Loucy (cell line): ENCODE results near the gene MPHOSPH6.

Experiments used
- H2AFZ ChIP-seq: fragments of 200-600 bp; sonication (generic); 2 replicates; pipeline ENCODE4 v1.6.0; 2016; ENCODE audit warnings: antibody characterized with exemption, mild to moderate bottlenecking, low read length, moderate library complexity
- H3F3A ChIP-seq: fragments of 200-600 bp; 2 replicates; pipeline ENCODE4 v1.6.0; 2016; ENCODE audit warnings: antibody characterized with exemption, low read depth, mild to moderate bottlenecking
- H3K27me3 ChIP-seq: fragments of 200-600 bp; sonication (generic); 2 replicates; pipeline ENCODE4 v1.6.1; 2014; ENCODE audit warnings: low read length, mild to moderate bottlenecking; ENCODE audit not compliant: insufficient read depth, poor library complexity, severe bottlenecking
- H3K36me3 ChIP-seq: fragments of 200-600 bp; sonication (generic); 2 replicates; pipeline ENCODE4 v1.6.1; 2016; ENCODE audit warnings: low read length; ENCODE audit not compliant: insufficient read depth
- H3K4me1 ChIP-seq: fragments of 200-600 bp; sonication (generic); 2 replicates; pipeline ENCODE4 v1.5.1; 2014; ENCODE audit warnings: low read length, mild to moderate bottlenecking; ENCODE audit not compliant: insufficient read depth, poor library complexity, severe bottlenecking
- H3K4me2 ChIP-seq: fragments of 200-600 bp; sonication (generic); 2 replicates; pipeline ENCODE4 v1.6.0; 2014; ENCODE audit warnings: antibody characterized with exemption, low read length, low read depth, mild to moderate bottlenecking; ENCODE audit not compliant: poor library complexity, severe bottlenecking
- H3K4me3 ChIP-seq: fragments of 200-600 bp; sonication (generic); 2 replicates; pipeline ENCODE4 v1.5.1; 2014; ENCODE audit warnings: low read length, mild to moderate bottlenecking, mixed read lengths; ENCODE audit not compliant: poor library complexity, severe bottlenecking
- H3K79me2 ChIP-seq: fragments of 200-600 bp; sonication (generic); 2 replicates; pipeline ENCODE4 v1.6.1; 2014; ENCODE audit warnings: low read length; ENCODE audit not compliant: insufficient read depth
- H3K9ac ChIP-seq: fragments of 200-600 bp; sonication (generic); 2 replicates; pipeline ENCODE4 v1.6.0; 2014; ENCODE audit warnings: mild to moderate bottlenecking, low read depth, low read length, moderate library complexity; ENCODE audit not compliant: poor library complexity, severe bottlenecking
- H3K9me2 ChIP-seq: fragments of 200-600 bp; sonication (generic); replicated peaks from 2 replicates; pipeline ENCODE4 v1.6.1; 2016; ENCODE audit warnings: low read depth, low read length, mixed read lengths
- H3K9me3 ChIP-seq: fragments of 200-600 bp; sonication (generic); 2 replicates; pipeline ENCODE4 v1.6.1; 2014; ENCODE audit warnings: mild to moderate bottlenecking, antibody characterized with exemption, low read length, low read depth; ENCODE audit not compliant: insufficient read depth
- H4K20me1 ChIP-seq: fragments of 200-600 bp; sonication (generic); 2 replicates; pipeline ENCODE4 v1.6.0; 2014; ENCODE audit warnings: antibody characterized with exemption, low read length, mild to moderate bottlenecking; ENCODE audit not compliant: insufficient read depth, poor library complexity, severe bottlenecking
- EZH2phosphoT487 ChIP-seq: fragments of 200-600 bp; IDR thresholded peaks from 2 replicates; pipeline ENCODE4 v1.6.1; 2018; ENCODE audit warnings: antibody characterized with exemption, mild to moderate bottlenecking, moderate library complexity, borderline replicate concordance
- TF ChIP-seq, protein P1 (sequence below): fragments of 200-600 bp; sonication (generic); conservative IDR thresholded peaks from 2 replicates; pipeline ENCODE4 v1.5.1; 2014; ENCODE audit warnings: mild to moderate bottlenecking, antibody characterized with exemption, low read length

Gene MPHOSPH6

GRCh38 chr16:82167670-82168069 lies 2.4 kb downstream of the MPHOSPH6 start:
- Histone ChIP-seq H3K4me2 (peak overlapping the region; percentile 90), H3K79me2 (peaks cover 25% of the 10 kb centered on the region), H2AFZ (no peak overlapping the region), H3K4me1 (peaks cover 20% of the 10 kb centered on the region), H3F3A (no peaks in the 10 kb centered on the region), H3K9ac (no peak overlapping the region), H4K20me1 (no peaks in the 10 kb centered on the region), H3K9me2 (no peaks in the 10 kb centered on the region), H3K36me3 (peaks cover 14% of the 10 kb centered on the region; the same call in 1 of the 2 replicates), H3K27me3 (peaks cover 24% of the 10 kb centered on the region), H3K9me3 (no peaks in the 10 kb centered on the region), H3K4me3 (peak overlapping the region; percentile 17)
- TF ChIP-seq, protein P1, sequence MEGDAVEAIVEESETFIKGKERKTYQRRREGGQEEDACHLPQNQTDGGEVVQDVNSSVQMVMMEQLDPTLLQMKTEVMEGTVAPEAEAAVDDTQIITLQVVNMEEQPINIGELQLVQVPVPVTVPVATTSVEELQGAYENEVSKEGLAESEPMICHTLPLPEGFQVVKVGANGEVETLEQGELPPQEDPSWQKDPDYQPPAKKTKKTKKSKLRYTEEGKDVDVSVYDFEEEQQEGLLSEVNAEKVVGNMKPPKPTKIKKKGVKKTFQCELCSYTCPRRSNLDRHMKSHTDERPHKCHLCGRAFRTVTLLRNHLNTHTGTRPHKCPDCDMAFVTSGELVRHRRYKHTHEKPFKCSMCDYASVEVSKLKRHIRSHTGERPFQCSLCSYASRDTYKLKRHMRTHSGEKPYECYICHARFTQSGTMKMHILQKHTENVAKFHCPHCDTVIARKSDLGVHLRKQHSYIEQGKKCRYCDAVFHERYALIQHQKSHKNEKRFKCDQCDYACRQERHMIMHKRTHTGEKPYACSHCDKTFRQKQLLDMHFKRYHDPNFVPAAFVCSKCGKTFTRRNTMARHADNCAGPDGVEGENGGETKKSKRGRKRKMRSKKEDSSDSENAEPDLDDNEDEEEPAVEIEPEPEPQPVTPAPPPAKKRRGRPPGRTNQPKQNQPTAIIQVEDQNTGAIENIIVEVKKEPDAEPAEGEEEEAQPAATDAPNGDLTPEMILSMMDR: no peak
- no peak for TF ChIP-seq EZH2phosphoT487

DNA sequence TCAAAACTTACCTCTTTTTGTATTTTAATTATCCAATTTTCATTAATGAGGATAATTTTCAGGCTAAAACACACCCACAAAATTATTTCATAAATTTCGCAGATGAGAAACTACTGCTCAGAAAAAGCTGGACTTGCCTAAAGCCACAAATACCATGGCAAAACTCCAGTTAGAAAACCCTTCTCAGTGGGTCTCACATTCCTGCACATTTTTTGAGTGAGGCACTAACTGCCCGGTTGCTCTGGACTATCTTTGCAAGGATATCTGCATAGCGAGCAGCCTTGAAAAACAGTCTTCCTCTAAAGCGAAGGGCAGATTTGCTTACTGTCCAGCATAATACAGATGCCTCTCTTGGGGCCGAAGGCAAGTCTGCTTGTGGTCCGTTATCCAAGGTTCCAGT lies 9.8 kb downstream of the MPHOSPH6 start:
- Histone ChIP-seq H3K4me2 (no peak overlapping the region), H3K9me2 (no peaks in the 10 kb centered on the region), H3F3A (no peaks in the 10 kb centered on the region), H3K9ac (no peak overlapping the region), H4K20me1 (no peaks in the 10 kb centered on the region), H2AFZ (no peak overlapping the region), H3K9me3 (no peaks in the 10 kb centered on the region), H3K27me3 (no peaks in the 10 kb centered on the region), H3K36me3 (peaks cover 31% of the 10 kb centered on the region; the same call in 1 of the 2 replicates), H3K4me1 (no peaks in the 10 kb centered on the region), H3K79me2 (no peaks in the 10 kb centered on the region; the same call in 1 of the 2 replicates), H3K4me3 (no peak overlapping the region)
- TF ChIP-seq EZH2phosphoT487: no peak
- TF ChIP-seq, protein P1: no peak

- Histone ChIP-seq H3K36me3 (peaks cover 30% of the 10 kb centered on the region; the same call in 1 of the 2 replicates), H3K4me2 (no peak overlapping the region), H3K9ac (no peak overlapping the region)
These were observed 12.2 kb downstream of the MPHOSPH6 start for GRCh38 chr16:82157836-82158235.

DNA sequence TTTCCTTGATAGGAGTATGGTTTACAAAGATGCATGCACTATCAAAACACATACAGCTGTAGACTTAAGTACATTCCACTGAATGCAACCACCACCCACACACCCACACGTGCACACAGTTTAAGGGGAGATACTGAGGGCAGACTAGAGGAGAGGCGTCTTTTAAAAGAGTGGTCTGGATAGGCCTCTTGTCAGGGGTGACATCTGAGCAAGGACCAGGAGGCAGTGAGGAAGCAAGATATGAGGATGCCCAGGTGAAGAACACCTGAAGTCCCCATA lies 12.6 kb downstream of the MPHOSPH6 start:
- no peak overlapping the region for H3K9ac ChIP-seq
- peaks cover 26% of the 10 kb centered on the region; the same call in 1 of the 2 replicates for H3K36me3 ChIP-seq
- no peak overlapping the region for H3K4me3 ChIP-seq
- no peak overlapping the region for H2AFZ ChIP-seq
- peaks cover 5% of the 10 kb centered on the region; the same call in 1 of the 2 replicates for H3K79me2 ChIP-seq
- H3K27me3 ChIP-seq: no peaks in the 10 kb centered on the region
- no peaks in the 10 kb centered on the region for H4K20me1 ChIP-seq
- no peaks in the 10 kb centered on the region for H3F3A ChIP-seq
- no peaks in the 10 kb centered on the region for H3K4me1 ChIP-seq
- H3K4me2 ChIP-seq: no peak overlapping the region
- H3K9me3 ChIP-seq: 0 out of 2 replicates have a peak, but pooled peaks cover 2% of the 10 kb centered on the region
- TF ChIP-seq, protein P1: no peak
- TF ChIP-seq EZH2phosphoT487: no peak
- H3K9me2 ChIP-seq: no peaks in the 10 kb centered on the region

More at GRCh38 chr16:82157836-82158235, 12.2 kb downstream of the MPHOSPH6 start:
- peaks cover 5% of the 10 kb centered on the region; the same call in 1 of the 2 replicates for H3K79me2 ChIP-seq
- no peaks in the 10 kb centered on the region for H3K9me2 ChIP-seq
- H3K4me1 ChIP-seq: no peaks in the 10 kb centered on the region
- 0 out of 2 replicates have a peak, but pooled peaks cover 2% of the 10 kb centered on the region for H3K9me3 ChIP-seq
- H4K20me1 ChIP-seq: no peaks in the 10 kb centered on the region
- no peaks in the 10 kb centered on the region for H3K27me3 ChIP-seq
- no peaks in the 10 kb centered on the region for H3F3A ChIP-seq
- no peak overlapping the region for H2AFZ ChIP-seq
- no peak overlapping the region for H3K4me3 ChIP-seq
- no peak for TF ChIP-seq EZH2phosphoT487
